H4 (cell line): ENCODE measurements around the gene ZFAND3. TPM values are rescaled to one million over a fixed set of nuclear protein-coding genes. Genes with fewer than 3 reads are reported as not detected.
"Not testable (repeated sequence)": the region's sequence is repeated elsewhere in the genome, so short reads cannot be mapped to it uniquely, and the experiment has no call there.

Experiments used
- DNase-seq: peaks from one replicate; pipeline ENCODE4 v3.0.0-alpha.2; 2015; ENCODE audit warnings: low spot score
- total RNA-seq: library from RNA; depleted of rRNA; stranded (reverse); fragments of >200 nt; shearing (Covaris generic); gene quantifications from 2 replicates; pipeline ENCODE4 v1.2.3, GENCODE V29; 2014

The ZFAND3 gene
- total RNA-seq, 1 experiment from 2014 or later: 7.4 TPM

DNA sequence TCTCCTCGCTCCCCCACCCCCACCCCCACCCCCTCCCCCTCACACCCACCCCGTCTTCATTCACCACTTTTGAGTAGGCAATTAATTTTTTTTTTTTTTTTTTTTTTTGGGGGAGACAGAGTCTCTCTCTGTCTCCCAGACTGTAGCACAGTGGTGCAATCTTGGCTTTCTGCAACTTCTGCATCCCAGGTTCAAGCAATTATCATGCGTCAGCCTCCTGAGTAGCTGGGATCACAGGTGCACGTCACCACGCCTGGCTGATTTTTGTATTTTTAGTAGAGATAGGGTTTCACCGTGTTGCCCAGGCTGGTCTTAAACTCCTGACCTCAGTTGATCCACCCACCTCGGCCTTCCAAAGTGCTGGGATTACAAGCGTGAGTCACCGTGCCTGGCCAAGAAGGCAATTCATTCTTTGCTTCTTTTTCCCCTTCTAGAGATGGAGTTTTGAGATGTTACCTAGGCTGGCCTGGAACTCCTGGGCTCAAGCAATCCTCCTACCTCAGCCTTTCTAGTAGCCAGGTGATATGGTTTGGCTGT, 230.4 kb downstream of the ZFAND3 start:
- not testable (repeated sequence) for DNase-seq

- no peak for DNase-seq
These were observed 232.4 kb downstream of the ZFAND3 start for GRCh38 chr6:38051819-38052434.

GRCh38 chr6:38054527-38055202, 235.1 kb downstream of the ZFAND3 start:
- DNase-seq: no peak

DNA sequence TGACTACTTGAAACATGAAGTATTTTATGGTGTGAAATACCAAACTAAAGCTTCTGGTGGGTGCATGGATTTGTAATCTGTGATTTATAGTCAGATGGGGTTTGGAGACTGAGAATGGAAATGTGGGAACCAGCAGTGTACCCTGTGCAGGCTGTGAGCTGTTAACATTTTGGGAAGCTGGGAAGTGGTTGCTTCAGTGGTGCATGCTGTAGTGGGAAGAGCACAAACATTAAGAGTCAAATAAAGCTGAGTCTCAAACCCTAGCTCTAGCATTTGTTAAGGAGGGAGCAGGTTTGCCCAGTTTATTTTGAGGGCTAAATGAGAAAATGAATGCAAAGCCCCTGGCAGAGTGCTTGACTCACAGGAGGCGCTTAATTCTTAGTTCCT, 235.7 kb downstream of the ZFAND3 start:
- no peak for DNase-seq

DNA sequence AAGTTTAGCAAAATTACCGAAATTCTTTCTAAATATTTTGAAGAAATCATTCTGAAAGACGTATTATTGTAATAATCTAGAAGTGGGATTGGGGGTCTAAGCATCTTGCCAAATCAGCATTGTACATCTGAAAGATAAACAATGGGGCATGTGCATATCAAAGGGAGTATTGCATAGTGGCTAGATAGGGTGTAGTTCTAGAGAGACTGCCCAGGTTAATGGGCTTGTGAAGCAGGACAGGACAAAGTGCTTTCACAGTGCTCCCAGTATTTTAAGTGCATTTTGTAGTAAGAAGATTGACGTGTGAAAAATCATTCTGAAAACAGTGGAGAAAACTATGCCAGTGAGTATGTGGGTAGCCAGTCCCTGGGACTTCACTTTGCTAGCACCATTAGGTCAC, 236.8 kb downstream of the ZFAND3 start:
- no peak for DNase-seq

DNA sequence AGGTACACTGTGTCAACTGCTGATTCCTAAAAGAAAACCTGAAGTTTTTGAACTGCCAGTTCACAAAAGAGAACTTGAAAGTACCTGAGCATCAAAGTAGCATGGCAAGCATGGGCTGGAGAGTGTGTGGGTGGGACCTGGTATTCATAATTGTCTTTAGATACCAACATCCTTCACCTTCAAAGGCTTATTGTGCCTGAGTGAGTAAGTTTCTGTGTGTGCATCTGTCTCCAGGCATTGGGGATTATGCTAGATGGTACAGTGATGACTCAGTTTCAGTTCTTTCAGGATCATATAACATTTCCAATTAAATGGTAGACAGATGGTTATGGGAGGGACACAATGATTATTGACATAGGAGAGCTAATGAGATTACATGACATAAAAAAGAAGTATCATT, 238.5 kb downstream of the ZFAND3 start:
- no peak for DNase-seq

DNA sequence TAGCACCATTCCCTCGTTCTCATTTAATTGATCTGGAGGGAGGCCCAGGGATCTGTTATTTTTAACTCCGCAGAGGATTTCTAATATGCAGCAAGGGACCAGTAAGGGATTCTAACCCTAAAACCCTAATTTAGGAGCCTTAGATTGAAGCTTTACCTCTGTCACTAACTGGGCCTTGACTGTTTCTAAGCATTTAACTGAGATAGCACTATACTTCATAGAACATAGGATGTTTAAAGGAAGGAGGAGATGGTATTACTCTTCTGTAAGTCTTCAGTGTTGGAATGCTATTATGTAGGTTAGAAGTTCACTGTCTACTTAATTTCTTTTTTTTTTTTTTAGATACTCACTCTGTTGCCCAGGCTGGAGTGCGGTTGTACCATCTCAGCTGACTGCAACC, 242.5 kb downstream of the ZFAND3 start:
- no peak for DNase-seq

- no peak for DNase-seq
These were observed 244.4 kb downstream of the ZFAND3 start for GRCh38 chr6:38063973-38064372.

GRCh38 chr6:38064431-38064830, 244.9 kb downstream of the ZFAND3 start:
- DNase-seq: no peak

- DNase-seq: no peak
These were observed 246.3 kb downstream of the ZFAND3 start for GRCh38 chr6:38065734-38066305.

- no peak for DNase-seq
These were observed 247.9 kb downstream of the ZFAND3 start for GRCh38 chr6:38067263-38067980.

- DNase-seq: no peak
These were observed 249.5 kb downstream of the ZFAND3 start for GRCh38 chr6:38068854-38069590.

GRCh38 chr6:38077488-38078030, 258.0 kb downstream of the ZFAND3 start:
- DNase-seq: no peak

- no peak for DNase-seq
These were observed 259.1 kb downstream of the ZFAND3 start for GRCh38 chr6:38078671-38079070.

DNA sequence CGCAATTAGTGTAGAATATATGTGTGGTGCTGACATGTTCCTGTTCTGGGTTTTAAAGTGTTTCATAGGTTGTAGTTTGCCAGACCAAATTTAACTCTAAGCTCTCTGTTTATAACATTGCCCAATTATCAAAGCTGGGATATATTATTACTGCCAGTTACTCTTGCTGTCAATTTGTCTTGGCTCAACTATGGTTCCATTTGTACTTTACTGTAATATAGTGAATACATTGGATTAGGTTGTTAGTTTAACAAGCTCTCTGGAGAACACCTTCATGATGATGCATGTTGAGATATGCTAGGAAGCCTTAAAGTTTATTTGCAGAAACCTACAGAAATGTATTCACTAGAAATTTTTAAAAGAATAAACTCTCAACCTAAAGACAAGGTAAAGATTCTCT, 259.6 kb downstream of the ZFAND3 start:
- no peak for DNase-seq

DNA sequence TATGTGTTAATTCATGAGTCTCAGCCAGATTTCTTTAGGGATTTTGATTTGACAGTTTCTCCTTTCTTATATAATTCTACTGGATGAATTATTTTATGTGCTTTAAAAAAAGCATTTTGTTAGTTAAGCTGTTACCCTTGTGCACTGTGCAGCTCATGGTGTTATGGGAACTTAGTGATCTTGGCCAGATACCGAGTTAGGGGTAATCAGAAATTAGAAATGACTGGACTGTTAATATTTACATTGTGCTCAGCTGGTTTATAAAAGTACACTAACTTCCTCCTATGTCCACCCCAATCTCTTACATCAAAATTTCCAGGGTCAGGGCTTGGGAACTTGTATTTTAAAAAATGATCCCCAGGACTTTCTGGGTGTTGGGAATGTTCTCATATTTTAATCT, 260.0 kb downstream of the ZFAND3 start:
- DNase-seq: no peak

GRCh38 chr6:38080360-38080759, 260.8 kb downstream of the ZFAND3 start:
- DNase-seq: no peak

DNA sequence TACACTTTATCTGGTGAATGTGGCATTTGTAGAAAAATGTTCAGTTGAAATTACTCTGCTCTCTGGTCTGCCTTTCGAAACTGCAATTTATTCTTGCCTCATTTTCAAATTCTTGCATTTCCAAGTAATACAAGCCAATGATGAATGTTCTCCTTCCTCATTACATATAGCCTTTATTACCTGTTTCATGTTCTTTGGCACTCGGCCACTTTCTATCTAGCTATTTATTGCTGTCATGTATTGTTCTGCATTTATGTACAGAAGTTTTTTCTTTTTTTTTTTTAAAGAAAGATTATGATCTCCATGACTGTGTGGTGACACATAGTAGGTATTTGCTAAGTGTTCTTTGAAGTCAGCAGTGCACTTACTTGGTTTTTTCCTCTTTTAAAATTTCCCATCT, 261.4 kb downstream of the ZFAND3 start:
- no peak for DNase-seq

- no peak for DNase-seq
These were observed 265.5 kb downstream of the ZFAND3 start for GRCh38 chr6:38085031-38085430.

- no peak for DNase-seq
These were observed 266.8 kb downstream of the ZFAND3 start for GRCh38 chr6:38086346-38086745.

DNA sequence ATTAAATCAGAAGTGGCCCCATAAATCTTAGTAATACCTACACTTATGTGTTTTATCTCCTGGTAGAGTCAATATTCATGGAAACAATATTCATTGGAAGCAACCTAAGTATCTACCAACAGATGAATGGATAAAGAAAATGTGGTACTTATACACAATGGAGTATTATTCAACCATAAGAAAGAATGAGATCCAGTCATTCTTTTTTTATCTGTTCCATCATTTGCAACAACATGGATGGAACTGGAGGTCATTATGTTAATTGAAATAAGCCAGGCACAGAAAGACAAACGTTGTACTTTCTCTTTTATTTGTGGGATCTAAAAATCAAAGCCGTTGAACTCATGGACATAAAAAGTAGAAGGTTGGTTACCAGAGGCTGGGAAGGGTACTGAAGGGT, 268.5 kb downstream of the ZFAND3 start:
- DNase-seq: no peak

DNA sequence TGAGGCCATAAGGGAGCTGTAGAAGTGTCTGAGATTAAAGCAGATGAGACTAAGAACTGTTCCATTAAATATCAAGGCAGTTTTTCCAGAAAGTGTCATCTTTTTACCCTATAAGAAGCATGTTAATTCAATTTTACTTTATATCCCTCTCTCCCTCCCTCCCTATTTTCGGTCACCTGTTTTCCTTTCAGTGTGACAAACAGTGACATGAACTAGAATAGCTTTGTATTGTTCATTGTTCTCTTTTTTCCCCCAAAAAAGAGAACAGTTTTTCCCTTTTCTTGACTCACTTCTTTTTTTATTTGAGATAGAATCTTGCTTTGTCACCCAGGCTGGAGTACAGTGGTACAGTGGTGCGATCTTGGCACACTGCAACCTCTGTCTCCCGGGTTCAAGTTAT, 269.3 kb downstream of the ZFAND3 start:
- no peak for DNase-seq
